COLO668 (cell line): ENCODE results near the gene PRR13.
"Not testable (repeated sequence)": the region's sequence is repeated elsewhere in the genome, so short reads cannot be mapped to it uniquely, and the experiment has no call there.

ENCODE experiments used
- DNase-seq: peaks from one replicate; lab custom pipeline; 2025; ENCODE audit not compliant: unreplicated experiment; lab: John Stamatoyannopoulos, UW

PRR13 gene

GRCh38 chr12:53435326-53435725 is 6.2 kb upstream of the PRR13 start:
- DNase-seq: not testable (repeated sequence)

- not testable (repeated sequence) for DNase-seq
Observed at GRCh38 chr12:53439582-53439981, 2.0 kb upstream of the PRR13 start.

GRCh38 chr12:53443955-53444354 is 2.4 kb downstream of the PRR13 start:
- DNase-seq: no peak

GRCh38 chr12:53444593-53445325 is 3.2 kb downstream of the PRR13 start:
- DNase-seq: not testable (repeated sequence)

GRCh38 chr12:53450936-53451335 is 9.4 kb downstream of the PRR13 start:
- no peak for DNase-seq

GRCh38 chr12:53451661-53452158 is 10.2 kb downstream of the PRR13 start, which contains the start of gene PCBP2:
PCBP2 (plus strand) TSS chr12:53452102; CDS start chr12:53454801, 2,699 bp downstream.
- peak; percentile 95 for DNase-seq

- DNase-seq: peak; percentile 77
Observed at GRCh38 chr12:53452159-53453077, 10.9 kb downstream of the PRR13 start.

GRCh38 chr12:53453953-53454640 is 12.6 kb downstream of the PRR13 start:
- no peak for DNase-seq

GRCh38 chr12:53454707-53455106 is 13.2 kb downstream of the PRR13 start:
- DNase-seq: no peak

GRCh38 chr12:53456654-53457366 is 15.3 kb downstream of the PRR13 start:
- DNase-seq: no peak

- no peak for DNase-seq
Observed at GRCh38 chr12:53459097-53459496, 17.6 kb downstream of the PRR13 start.

- no peak for DNase-seq
Observed at GRCh38 chr12:53461059-53461458, 19.5 kb downstream of the PRR13 start.

GRCh38 chr12:53461591-53461990 is 20.1 kb downstream of the PRR13 start:
- DNase-seq: no peak

- DNase-seq: no peak
Observed at GRCh38 chr12:53462935-53463334, 21.4 kb downstream of the PRR13 start.

GRCh38 chr12:53463802-53464560 is 22.4 kb downstream of the PRR13 start:
- no peak for DNase-seq

GRCh38 chr12:53464685-53465418 is 23.3 kb downstream of the PRR13 start:
- DNase-seq: no peak

GRCh38 chr12:53465679-53466078 is 24.1 kb downstream of the PRR13 start:
- DNase-seq: no peak

GRCh38 chr12:53466640-53467039 is 25.1 kb downstream of the PRR13 start:
- no peak for DNase-seq

- no peak for DNase-seq
Observed at GRCh38 chr12:53467082-53467481, 25.5 kb downstream of the PRR13 start.
